Stomach smooth muscle (tissue), 2 donors: Measurements from ENCODE around the gene ABCC2.
A peak's percentile ranks its signal among the peaks of the same experiment; 100 is the strongest.

Experiments
- H3K27ac ChIP-seq: one replicate; pipeline ENCODE4 v1.7.0; 2013; ENCODE audit warnings: mild to moderate bottlenecking, low read length, inconsistent platforms
- H3K27me3 ChIP-seq, 2 donors: one replicate each; pipeline ENCODE4 v1.7.0; 2013; ENCODE audit warnings: low read length in 2 of 2; ENCODE audit not compliant: insufficient read depth in 2 of 2, control insufficient read depth in 1 of 2
- H3K36me3 ChIP-seq, 2 donors: one replicate each; pipeline ENCODE4 v1.7.0; 2013; ENCODE audit warnings: low read length in 2 of 2; ENCODE audit not compliant: control insufficient read depth in 2 of 2, insufficient read depth in 2 of 2
- H3K4me1 ChIP-seq: one replicate; pipeline ENCODE4 v1.7.0; 2013; ENCODE audit warnings: low read length; ENCODE audit not compliant: control insufficient read depth, insufficient read depth
- H3K4me3 ChIP-seq, 2 donors: one replicate each; pipeline ENCODE4 v1.7.0; 2013; ENCODE audit warnings: low read length in 2 of 2
- H3K9ac ChIP-seq, 2 donors: one replicate each; pipeline ENCODE4 v1.7.0; 2013; ENCODE audit warnings: low read length in 2 of 2, mild to moderate bottlenecking in 1 of 2
- H3K9me3 ChIP-seq, 2 donors: one replicate each; pipeline ENCODE4 v1.7.0; 2013; ENCODE audit warnings: low read length in 2 of 2; ENCODE audit not compliant: control insufficient read depth in 2 of 2
- donor health status: healthy.
- donor health status: Pancreatic carcinoma.

ABCC2 gene

GRCh38 chr10:99788598-99789256 is 6.3 kb downstream of the ABCC2 start:
- no peaks in the 10 kb centered on the region for H3K9me3 ChIP-seq
- H3K36me3 ChIP-seq, result no peaks in the 10 kb centered on the region
- H3K4me1 ChIP-seq, result peaks cover 2% of the 10 kb centered on the region
- H3K27me3 ChIP-seq, result no peaks in the 10 kb centered on the region
- no peak overlapping the region for H3K4me3 ChIP-seq
- peak overlapping the region; percentile 38 for H3K27ac ChIP-seq
- peak overlapping the region in 1 of 2 donors; percentile 26 for H3K9ac ChIP-seq

- no peak overlapping the region for H3K27ac ChIP-seq
- H3K4me3 ChIP-seq, result no peak overlapping the region
- H3K36me3 ChIP-seq, result no peaks in the 10 kb centered on the region
- H3K27me3 ChIP-seq, result no peaks in the 10 kb centered on the region
- no peaks in the 10 kb centered on the region for H3K4me1 ChIP-seq
- H3K9ac ChIP-seq, result no peak overlapping the region
- H3K9me3 ChIP-seq, result no peaks in the 10 kb centered on the region
Measured at GRCh38 chr10:99791831-99792230, 9.4 kb downstream of the ABCC2 start.

GRCh38 chr10:99793819-99794218 is 11.4 kb downstream of the ABCC2 start:
- Histone ChIP-seq H3K4me3 (no peak overlapping the region), H3K9ac (no peak overlapping the region), H3K27ac (no peak overlapping the region), H3K9me3 (no peaks in the 10 kb centered on the region), H3K36me3 (no peaks in the 10 kb centered on the region), H3K4me1 (no peaks in the 10 kb centered on the region), H3K27me3 (no peaks in the 10 kb centered on the region)

- no peaks in the 10 kb centered on the region for H3K9me3 ChIP-seq
- no peaks in the 10 kb centered on the region for H3K27me3 ChIP-seq
- H3K9ac ChIP-seq, result no peak overlapping the region
- H3K36me3 ChIP-seq, result no peaks in the 10 kb centered on the region
- H3K4me3 ChIP-seq, result no peak overlapping the region
- H3K27ac ChIP-seq, result no peak overlapping the region
- H3K4me1 ChIP-seq, result no peaks in the 10 kb centered on the region
Measured at GRCh38 chr10:99796928-99797327, 14.5 kb downstream of the ABCC2 start.

GRCh38 chr10:99798031-99798430 is 15.6 kb downstream of the ABCC2 start:
- H3K9me3 ChIP-seq, result no peaks in the 10 kb centered on the region
- H3K36me3 ChIP-seq, result no peaks in the 10 kb centered on the region
- H3K9ac ChIP-seq, result no peak overlapping the region
- no peak overlapping the region for H3K27ac ChIP-seq
- no peak overlapping the region for H3K4me3 ChIP-seq
- H3K4me1 ChIP-seq, result no peaks in the 10 kb centered on the region
- H3K27me3 ChIP-seq, result no peaks in the 10 kb centered on the region

- Histone ChIP-seq H3K9ac (no peak overlapping the region), H3K27ac (no peak overlapping the region), H3K36me3 (no peaks in the 10 kb centered on the region), H3K4me1 (no peaks in the 10 kb centered on the region), H3K9me3 (no peaks in the 10 kb centered on the region), H3K27me3 (no peaks in the 10 kb centered on the region), H3K4me3 (no peak overlapping the region)
Measured at GRCh38 chr10:99798920-99799319, 16.5 kb downstream of the ABCC2 start.

- Histone ChIP-seq H3K27ac (no peak overlapping the region), H3K4me3 (no peak overlapping the region), H3K36me3 (no peaks in the 10 kb centered on the region), H3K4me1 (no peaks in the 10 kb centered on the region), H3K9me3 (no peaks in the 10 kb centered on the region), H3K27me3 (no peaks in the 10 kb centered on the region), H3K9ac (no peak overlapping the region)
Measured at GRCh38 chr10:99799613-99800012, 17.2 kb downstream of the ABCC2 start.

GRCh38 chr10:99804471-99804870 is 22.0 kb downstream of the ABCC2 start:
- H3K36me3 ChIP-seq, result peaks cover 0 to 2% of the 10 kb centered on the region in 2 donors
- H3K27me3 ChIP-seq, result no peaks in the 10 kb centered on the region
- H3K4me3 ChIP-seq, result no peak overlapping the region
- H3K4me1 ChIP-seq, result peaks cover 3% of the 10 kb centered on the region
- no peaks in the 10 kb centered on the region for H3K9me3 ChIP-seq
- H3K9ac ChIP-seq, result no peak overlapping the region
- no peak overlapping the region for H3K27ac ChIP-seq

GRCh38 chr10:99805190-99805589 is 22.8 kb downstream of the ABCC2 start:
- no peak overlapping the region for H3K9ac ChIP-seq
- H3K27ac ChIP-seq, result no peak overlapping the region
- H3K4me3 ChIP-seq, result no peak overlapping the region
- H3K36me3 ChIP-seq, result peaks cover 0 to 2% of the 10 kb centered on the region in 2 donors
- H3K27me3 ChIP-seq, result no peaks in the 10 kb centered on the region
- H3K9me3 ChIP-seq, result no peaks in the 10 kb centered on the region
- H3K4me1 ChIP-seq, result peaks cover 9% of the 10 kb centered on the region

GRCh38 chr10:99806091-99806490 is 23.7 kb downstream of the ABCC2 start:
- H3K4me1 ChIP-seq, result peaks cover 9% of the 10 kb centered on the region
- H3K36me3 ChIP-seq, result peaks cover 0 to 2% of the 10 kb centered on the region in 2 donors
- no peaks in the 10 kb centered on the region for H3K27me3 ChIP-seq
- no peak overlapping the region for H3K4me3 ChIP-seq
- no peak overlapping the region for H3K9ac ChIP-seq
- H3K27ac ChIP-seq, result no peak overlapping the region
- H3K9me3 ChIP-seq, result no peaks in the 10 kb centered on the region

- no peaks in the 10 kb centered on the region for H3K9me3 ChIP-seq
- H3K4me1 ChIP-seq, result peaks cover 9% of the 10 kb centered on the region
- no peaks in the 10 kb centered on the region for H3K27me3 ChIP-seq
- no peak overlapping the region for H3K4me3 ChIP-seq
- H3K27ac ChIP-seq, result no peak overlapping the region
- no peak overlapping the region for H3K9ac ChIP-seq
- peaks cover 0 to 2% of the 10 kb centered on the region in 2 donors for H3K36me3 ChIP-seq
Measured at GRCh38 chr10:99807786-99808185, 25.3 kb downstream of the ABCC2 start.
